ENCODE measurements around the gene SHROOM4.

DNA sequence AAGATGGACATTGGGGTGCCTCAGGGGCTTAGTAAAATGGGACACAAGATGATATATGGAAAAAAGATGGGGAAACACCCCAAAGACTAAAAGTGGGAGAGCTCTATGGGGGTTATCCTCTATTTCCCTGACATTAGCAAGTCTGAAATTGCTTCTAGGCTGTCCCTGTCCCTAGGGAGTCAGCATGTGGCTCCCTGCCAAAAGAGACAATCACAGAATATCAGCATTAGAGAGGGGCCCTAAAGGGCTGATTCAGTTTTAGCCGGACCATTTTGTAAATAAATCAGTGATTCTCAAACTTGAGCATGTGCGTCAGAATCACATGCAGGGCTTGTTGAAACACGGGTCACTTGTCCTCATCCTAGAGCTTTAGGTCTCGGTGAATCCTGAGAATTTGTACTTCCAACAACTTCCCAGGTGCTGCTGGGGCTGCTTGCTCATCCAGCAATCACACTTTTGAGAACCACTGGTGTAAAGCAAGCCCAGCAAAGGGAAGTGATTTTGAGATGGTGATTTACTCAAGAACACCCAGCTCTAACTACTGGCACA, 178.1 kb downstream of the SHROOM4 start:
- no peak for TF ChIP-seq CTCF (IDR thresholded peaks at IDR 0.05)
- no peak for TF ChIP-seq POLR2A (IDR thresholded peaks at IDR 0.05)

All from breast epithelium (tissue), 3 donors.